H1 (cell line): ENCODE measurements around the gene MRPS14. TPM values are rescaled to one million over a fixed set of nuclear protein-coding genes. Genes with fewer than 3 reads are reported as not detected.

Experiments used
- CTCF ChIA-PET: fragments of 300-600 bp; sonication (Branson Sonifier 250); formaldehyde crosslinking; loops from one replicate; lab custom pipeline; 2021; ENCODE audit not compliant: partially characterized antibody; lab: Charles Lee
- POLR2A ChIA-PET: fragments of 300-600 bp; sonication (Branson Sonifier 250); formaldehyde crosslinking; loops from one replicate; lab custom pipeline; 2021; ENCODE audit warnings: inconsistent platforms; ENCODE audit not compliant: partially characterized antibody; lab: Charles Lee
- DNase-seq, 2 experiments: peaks; one replicate each; pipeline versions ENCODE4 v3.0.0 to v3.0.0-alpha.2; 2010 to 2022; ENCODE audit warnings: low spot score in 2 of 2, low read depth in 1 of 2, mixed read lengths in 1 of 2
- FAIRE-seq: peaks from 2 replicates; lab custom pipeline; 2011; peaks lifted over from hg19 to GRCh38; lab: Jason Lieb, UNC
- H2AFZ ChIP-seq: 2 replicates; pipeline ENCODE4 v1.8.1; 2012; ENCODE audit warnings: low read length, inconsistent platforms
- H2AK5ac ChIP-seq: 2 replicates; pipeline ENCODE4 v1.6.1; 2013; ENCODE audit warnings: low read depth, low read length
- H2BK120ac ChIP-seq: replicated peaks from 2 replicates; pipeline ENCODE3; 2013; ENCODE audit warnings: low read depth, low read length, inconsistent platforms
- H2BK12ac ChIP-seq: 2 replicates; pipeline ENCODE4 v1.6.1; 2013; ENCODE audit warnings: low read depth, low read length
- H2BK15ac ChIP-seq: 2 replicates; pipeline ENCODE4 v1.6.1; 2013; ENCODE audit warnings: low read length
- H2BK20ac ChIP-seq: 2 replicates; pipeline ENCODE4 v1.6.1; 2013; ENCODE audit warnings: low read length
- H2BK5ac ChIP-seq: 2 replicates; pipeline ENCODE4 v1.6.1; 2013; ENCODE audit warnings: low read depth, low read length
- H3K14ac ChIP-seq: 2 replicates; pipeline ENCODE4 v1.6.1; 2013; ENCODE audit warnings: inconsistent platforms; ENCODE audit not compliant: insufficient read length
- H3K18ac ChIP-seq: 2 replicates; pipeline ENCODE4 v1.6.1; 2013; ENCODE audit warnings: low read length; ENCODE audit errors: extremely low read depth
- H3K23ac ChIP-seq: 2 replicates; pipeline ENCODE4 v1.6.1; 2013; ENCODE audit warnings: inconsistent platforms; ENCODE audit not compliant: insufficient read length
- H3K23me2 ChIP-seq: 2 replicates; pipeline ENCODE4 v1.6.1; 2013; ENCODE audit warnings: low read depth, low read length
- H3K27ac ChIP-seq: 2 replicates; pipeline ENCODE4 v1.6.1; 2011; ENCODE audit warnings: low read depth, low read length, inconsistent platforms
- H3K27me3 ChIP-seq, 4 experiments: replicated peaks in 1 of 4; 1 replicate in 1 of 4; 2 replicates in 3 of 4; pipeline versions ENCODE4 v1.6.1 to v1.8.1; 2011 to 2013; ENCODE audit warnings: low read length in 3 of 4, mild to moderate bottlenecking in 3 of 4, inconsistent platforms in 2 of 4, mixed read lengths in 2 of 4, moderate library complexity in 1 of 4; ENCODE audit not compliant: control insufficient read depth in 3 of 4, insufficient read depth in 3 of 4; ENCODE audit errors: extremely low read depth in 1 of 4
- H3K36me3 ChIP-seq, 4 experiments: 2 replicates each; pipeline versions ENCODE4 v1.6.1 to v1.8.1; 2011 to 2013; ENCODE audit warnings: mild to moderate bottlenecking in 4 of 4, low read length in 3 of 4, moderate library complexity in 2 of 4, control low read depth in 1 of 4, inconsistent platforms in 1 of 4; ENCODE audit not compliant: insufficient read depth in 4 of 4, control insufficient read depth in 2 of 4
- H3K4ac ChIP-seq: replicated peaks from 2 replicates; pipeline ENCODE3; 2013; ENCODE audit warnings: low read length, low read depth, mixed read lengths, inconsistent platforms; ENCODE audit not compliant: insufficient read length
- H3K4me1 ChIP-seq, 4 experiments: replicated peaks in 1 of 4; 1 replicate in 1 of 4; 2 replicates in 3 of 4; pipeline versions ENCODE4 v1.6.1 to v1.8.1; 2011 to 2013; ENCODE audit warnings: low read length in 3 of 4, inconsistent platforms in 2 of 4, mixed read lengths in 1 of 4; ENCODE audit not compliant: insufficient read depth in 4 of 4, control insufficient read depth in 3 of 4
- H3K4me2 ChIP-seq, 2 experiments: 2 replicates each; pipeline versions ENCODE4 v1.6.1 to v1.8.1; 2011 to 2013; ENCODE audit warnings: low read depth in 2 of 2, low read length in 2 of 2, control low read depth in 1 of 2, inconsistent platforms in 1 of 2, mild to moderate bottlenecking in 1 of 2; ENCODE audit not compliant: insufficient read depth in 1 of 2
- H3K4me3 ChIP-seq, 4 experiments: fragments of 200-600, 300-600 bp in 1 of 4; sonication (generic), shearing (Covaris generic), sonication (Bioruptor Twin) in 1 of 4; 2 replicates each; pipeline versions ENCODE4 v1.5.1 to v1.8.1; 2011 to 2016; ENCODE audit warnings: low read length in 4 of 4, low read depth in 3 of 4, control low read depth in 2 of 4, inconsistent platforms in 2 of 4, mild to moderate bottlenecking in 2 of 4, mixed read lengths in 1 of 4, moderate library complexity in 1 of 4; ENCODE audit not compliant: insufficient read depth in 2 of 4; ENCODE audit errors: extremely low read depth in 1 of 4
- H3K56ac ChIP-seq: replicated peaks from 2 replicates; pipeline ENCODE3; 2013; ENCODE audit warnings: low read depth, mild to moderate bottlenecking, mixed read lengths, low read length, inconsistent platforms; ENCODE audit not compliant: insufficient read length
- H3K79me1 ChIP-seq: 2 replicates; pipeline ENCODE4 v1.6.1; 2013; ENCODE audit warnings: low read depth, low read length, control low read depth
- H3K79me2 ChIP-seq, 2 experiments: 2 replicates each; pipeline versions ENCODE4 v1.6.1 to v1.8.1; 2012 to 2013; ENCODE audit warnings: low read length in 2 of 2, mild to moderate bottlenecking in 2 of 2, inconsistent platforms in 1 of 2; ENCODE audit not compliant: insufficient read depth in 2 of 2, control insufficient read depth in 1 of 2
- H3K9ac ChIP-seq, 4 experiments: replicated peaks in 1 of 4; 1 replicate in 1 of 4; 2 replicates in 3 of 4; pipeline versions ENCODE4 v1.6.1 to v1.8.1; 2011 to 2013; ENCODE audit warnings: low read depth in 3 of 4, low read length in 3 of 4, control low read depth in 2 of 4, mild to moderate bottlenecking in 2 of 4, moderate library complexity in 2 of 4, inconsistent platforms in 1 of 4; ENCODE audit errors: extremely low read depth in 1 of 4
- H3K9me3 ChIP-seq, 2 experiments: 2 replicates each; pipeline versions ENCODE4 v1.6.1 to v1.8.1; 2012 to 2013; ENCODE audit warnings: mild to moderate bottlenecking in 2 of 2, moderate library complexity in 2 of 2, control low read depth in 1 of 2, inconsistent platforms in 1 of 2, low read depth in 1 of 2, low read length in 1 of 2, mixed read lengths in 1 of 2; ENCODE audit not compliant: insufficient read depth in 2 of 2
- H4K20me1 ChIP-seq, 2 experiments: replicated peaks in 1 of 2; 2 replicates each; pipeline versions ENCODE3 to v1.8.1; 2011 to 2013; ENCODE audit warnings: inconsistent platforms in 2 of 2, low read length in 2 of 2, mild to moderate bottlenecking in 1 of 2; ENCODE audit not compliant: insufficient read depth in 2 of 2, control insufficient read depth in 1 of 2
- H4K5ac ChIP-seq: 2 replicates; pipeline ENCODE4 v1.6.1; 2013; ENCODE audit warnings: low read length, low read depth, mixed read lengths, inconsistent platforms; ENCODE audit not compliant: insufficient read length
- H4K8ac ChIP-seq: 2 replicates; pipeline ENCODE4 v1.8.0; 2013; ENCODE audit warnings: mild to moderate bottlenecking, moderate library complexity, low read length, inconsistent platforms; ENCODE audit not compliant: insufficient read depth; ENCODE audit errors: extremely low read depth
- H4K91ac ChIP-seq: replicated peaks from 2 replicates; pipeline ENCODE3; 2013; ENCODE audit warnings: low read length, mixed read lengths, inconsistent platforms; ENCODE audit not compliant: insufficient read length
- CBX8 ChIP-seq: fragments of 300-800, 300-1000 bp; sonication (generic); IDR thresholded peaks from 2 replicates; pipeline ENCODE4 v1.7.1; 2016; ENCODE audit warnings: low read depth, low read length, borderline replicate concordance
- EZH2 ChIP-seq: fragments of 200-600 bp; sonication (generic); IDR thresholded peaks from 2 replicates; pipeline ENCODE4 v1.7.1; 2012; ENCODE audit warnings: low read depth, mild to moderate bottlenecking, moderate library complexity, low read length, inconsistent platforms; ENCODE audit not compliant: severe bottlenecking
- RFX5 ChIP-seq: IDR thresholded peaks from 2 replicates; pipeline ENCODE4 v1.6.1; 2011; ENCODE audit warnings: low read depth, low read length, improper control_type of control experiment, borderline replicate concordance
- SIX5 ChIP-seq: IDR thresholded peaks from 2 replicates; pipeline ENCODE4 v1.6.1; 2011; ENCODE audit warnings: mild to moderate bottlenecking, low read depth, low read length
- TAF1 ChIP-seq: IDR thresholded peaks from 2 replicates; pipeline ENCODE4 v1.6.1; 2011; ENCODE audit warnings: mild to moderate bottlenecking, low read depth, low read length
- TAF7 ChIP-seq: optimal IDR thresholded peaks from 2 replicates; pipeline ENCODE3; 2011; ENCODE audit warnings: low read depth, mild to moderate bottlenecking, inconsistent platforms, low read length, moderate library complexity, borderline replicate concordance
- WGBS, 2 experiments: shearing (Covaris generic) in 1 of 2; methylation state at CpG; one replicate each; pipeline versions ENCODE4 v1.1.6 to v1.1.7; 2013 to 2015; ENCODE audit warnings: low lambda C conversion rate in 2 of 2, mixed read lengths in 2 of 2, inconsistent platforms in 1 of 2, low coverage in 1 of 2, missing lambda C conversion rate in 1 of 2; ENCODE audit not compliant: insufficient replicate concordance in 2 of 2, insufficient coverage in 1 of 2, insufficient read length in 1 of 2; ENCODE audit errors: extremely low coverage in 1 of 2, missing lambda C conversion rate in 1 of 2; 5-methylcytosine and 5-hydroxymethylcytosine counted together
- polyA plus RNA-seq, 7 experiments: library from polyadenylated mRNA; depleted of rRNA in 3 of 7; stranded (reverse) in 5 of 7; unstranded in 2 of 7; fragments of >200 nt in 5 of 7; fragments of 200-250 nt in 2 of 7; gene quantifications; 1 replicate in 5 of 7; 2 replicates in 1 of 7; 4 replicates in 1 of 7; pipeline versions ENCODE4 v1.2.1 to v1.2.3, GENCODE V29; 2011 to 2013; ENCODE audit warnings: missing spikeins in 2 of 7, mixed read lengths in 2 of 7
- total RNA-seq: library from RNA; stranded (reverse); fragmentation: NEBNext Ultra II Directional; extraction: Animal tissue kit (Norgen Biotek cat#: 25700); gene quantifications from 2 replicates; pipeline ENCODE4 v1.2.1, GENCODE V29; 2021

Gene MRPS14
- total and polyA plus RNA-seq, 2 of the 8 experiments (the other 6 are each of a cell fraction or from before 2014, with no cell fraction given) = 27.5 to 38.7 TPM

GRCh38 chr1:174969977-174970376 is 53.2 kb downstream of the MRPS14 start:
- Histone ChIP-seq H3K23ac (no peak overlapping the region), H3K4me1 (no peaks in the 10 kb centered on the region; a peak in 1 of 7 replicates), H4K91ac (no peak overlapping the region), H4K20me1 (peaks cover 3 to 4% of the 10 kb centered on the region in 2 experiments), H2BK15ac (no peak overlapping the region), H3K27ac (no peak overlapping the region), H3K14ac (no peak overlapping the region), H3K4ac (no peak overlapping the region), H4K8ac (no peak overlapping the region), H2BK12ac (no peak overlapping the region), H2AK5ac (no peak overlapping the region), H2AFZ (no peak overlapping the region), H3K36me3 (peaks cover 22 to 80% (median 37%) of the 10 kb centered on the region in 4 experiments), H3K18ac (no peak overlapping the region), H4K5ac (no peak overlapping the region), H3K23me2 (no peaks in the 10 kb centered on the region), H3K4me2 (no peak overlapping the region), H3K79me1 (peaks cover 2% of the 10 kb centered on the region; the same call in 1 of the 2 replicates), H2BK20ac (no peak overlapping the region), H3K9me3 (no peaks in the 10 kb centered on the region), H3K79me2 (peaks cover 0 to 8% of the 10 kb centered on the region in 2 experiments; a peak in 2 of 4 replicates), H2BK5ac (no peak overlapping the region), H2BK120ac (no peak overlapping the region), H3K4me3 (no peak overlapping the region), H3K9ac (no peak overlapping the region), H3K27me3 (no peaks in the 10 kb centered on the region), H3K56ac (no peak overlapping the region)
- TF ChIP-seq SIX5 (no peak), CBX8 (no peak), TAF1 (no peak), TAF7 (no peak), EZH2 (no peak), RFX5 (no peak)
- ChIA-PET POLR2A (interaction anchor here (0.5 to 2.5 kb wide), 4 partner anchors 9 to 102 kb away, joined by 3 to 8 read pairs (median 3); no protein-coding TSS in a partner anchor), CTCF (interaction anchor here (1.2 kb wide), 1 partner anchor 13 kb away, joined by 3 read pairs; no protein-coding TSS in a partner anchor)
- FAIRE-seq (no peak), DNase-seq (no peak)
- 90% methylated on average over 1 of the region's 1 CpG; no CpG with 5 or more reads in 1 of the 2 experiments for WGBS, 2 experiments
